ENCODE measurements around the gene GALNT9.

DNA sequence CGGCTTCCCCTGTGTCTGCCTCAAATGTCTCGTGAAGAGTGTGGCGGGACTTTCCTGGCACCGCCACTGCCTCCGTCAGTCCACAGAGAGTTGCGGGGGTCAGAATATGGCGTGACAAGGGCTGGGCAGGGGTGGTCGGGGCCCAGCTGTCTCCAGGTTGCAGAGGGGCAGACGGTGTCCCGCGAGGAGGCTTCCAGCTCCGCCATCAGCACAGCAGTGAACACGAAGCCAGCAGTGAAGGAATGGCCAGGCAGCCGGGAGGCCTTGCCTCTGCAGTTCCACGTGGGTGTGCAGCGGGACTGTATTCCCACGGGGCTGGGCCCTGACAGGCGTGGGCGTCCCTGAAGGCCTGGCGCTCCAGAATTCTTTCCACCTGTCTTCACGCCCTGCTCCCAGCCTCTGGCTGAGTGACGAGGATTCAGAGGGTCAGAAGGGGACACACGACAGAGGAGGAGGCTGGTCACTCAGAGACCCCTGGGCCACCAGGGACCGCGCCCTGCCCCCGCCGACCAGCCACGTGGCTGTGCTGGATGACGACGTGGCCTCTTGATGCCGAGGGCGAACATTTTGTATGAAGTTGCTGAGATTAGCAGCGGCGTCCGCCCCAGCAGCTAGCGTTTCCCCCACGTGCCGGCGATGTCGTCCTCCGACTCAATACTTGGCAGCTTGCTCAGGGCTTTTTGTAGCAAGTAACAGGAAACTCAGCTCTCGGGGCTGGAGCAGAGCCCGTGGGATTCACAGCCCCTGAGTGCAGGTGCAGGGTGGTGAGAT, 25.0 kb upstream of the GALNT9 start:
- TF ChIP-seq, protein P1, sequence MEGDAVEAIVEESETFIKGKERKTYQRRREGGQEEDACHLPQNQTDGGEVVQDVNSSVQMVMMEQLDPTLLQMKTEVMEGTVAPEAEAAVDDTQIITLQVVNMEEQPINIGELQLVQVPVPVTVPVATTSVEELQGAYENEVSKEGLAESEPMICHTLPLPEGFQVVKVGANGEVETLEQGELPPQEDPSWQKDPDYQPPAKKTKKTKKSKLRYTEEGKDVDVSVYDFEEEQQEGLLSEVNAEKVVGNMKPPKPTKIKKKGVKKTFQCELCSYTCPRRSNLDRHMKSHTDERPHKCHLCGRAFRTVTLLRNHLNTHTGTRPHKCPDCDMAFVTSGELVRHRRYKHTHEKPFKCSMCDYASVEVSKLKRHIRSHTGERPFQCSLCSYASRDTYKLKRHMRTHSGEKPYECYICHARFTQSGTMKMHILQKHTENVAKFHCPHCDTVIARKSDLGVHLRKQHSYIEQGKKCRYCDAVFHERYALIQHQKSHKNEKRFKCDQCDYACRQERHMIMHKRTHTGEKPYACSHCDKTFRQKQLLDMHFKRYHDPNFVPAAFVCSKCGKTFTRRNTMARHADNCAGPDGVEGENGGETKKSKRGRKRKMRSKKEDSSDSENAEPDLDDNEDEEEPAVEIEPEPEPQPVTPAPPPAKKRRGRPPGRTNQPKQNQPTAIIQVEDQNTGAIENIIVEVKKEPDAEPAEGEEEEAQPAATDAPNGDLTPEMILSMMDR (conservative IDR thresholded peaks at IDR 0.05 in 1 of 2, IDR thresholded peaks at IDR 0.05 in 1 of 2; ENCODE audit: extremely low read depth in 1 of 2, insufficient read depth in 1 of 2, low read depth in 1 of 2, low read length in 2 of 2), result no peak
- no peak for TF ChIP-seq EZH2 (IDR thresholded peaks at IDR 0.05; ENCODE audit: borderline replicate concordance, low read length)

Measured in mammary epithelial cell (primary cell).